Measurements from ENCODE around the gene OSTN. TPM values are rescaled to one million over a fixed set of nuclear protein-coding genes. Genes with fewer than 3 reads are reported as not detected.

Gene OSTN
- total and polyA plus RNA-seq, 9 donors = 0.02 to 0.43 (median 0.27) TPM; not detected in 5

DNA sequence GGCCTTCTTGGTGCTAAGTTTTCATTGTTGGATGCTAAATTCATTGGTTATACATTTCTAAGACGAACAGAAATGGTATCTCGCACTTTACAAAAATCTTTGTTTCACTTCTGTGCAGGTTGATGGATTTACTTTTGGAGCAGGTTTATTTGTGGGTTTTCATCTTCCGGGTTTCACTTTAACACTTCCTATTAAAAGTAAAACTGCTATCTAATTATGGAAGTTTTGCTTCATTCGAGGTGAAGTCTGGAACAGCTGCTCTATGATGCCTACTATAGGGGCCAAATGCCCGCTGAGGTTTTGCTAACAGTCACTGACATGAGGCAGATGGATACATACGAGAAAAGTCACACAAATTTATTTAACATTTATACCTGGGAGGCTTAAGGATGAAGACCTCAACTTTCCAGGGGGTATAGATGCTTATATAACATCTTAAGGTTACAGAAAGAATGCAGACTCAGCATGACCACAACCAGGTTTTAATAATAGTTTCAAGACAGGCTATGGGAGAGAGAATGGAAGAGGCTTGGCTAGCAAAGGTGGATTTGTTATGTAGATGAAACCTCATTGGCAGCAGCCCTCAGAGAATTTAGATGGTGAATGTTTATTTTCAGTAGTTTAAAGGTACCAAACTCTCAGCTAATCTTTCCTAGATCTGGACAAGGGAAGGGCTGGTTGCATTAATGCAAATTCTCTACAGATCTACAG lies 54.2 kb downstream of the OSTN start:
- no peak overlapping the region for H3K27ac ChIP-seq
- WGBS, 3 donors = 84 to 91% (median 85%) methylated on average over 6 of the region's 6 CpGs
- no peaks in the 10 kb centered on the region for H3K9me3 ChIP-seq
- H3K36me3 ChIP-seq = no peaks in the 10 kb centered on the region
- TF ChIP-seq, protein P1, sequence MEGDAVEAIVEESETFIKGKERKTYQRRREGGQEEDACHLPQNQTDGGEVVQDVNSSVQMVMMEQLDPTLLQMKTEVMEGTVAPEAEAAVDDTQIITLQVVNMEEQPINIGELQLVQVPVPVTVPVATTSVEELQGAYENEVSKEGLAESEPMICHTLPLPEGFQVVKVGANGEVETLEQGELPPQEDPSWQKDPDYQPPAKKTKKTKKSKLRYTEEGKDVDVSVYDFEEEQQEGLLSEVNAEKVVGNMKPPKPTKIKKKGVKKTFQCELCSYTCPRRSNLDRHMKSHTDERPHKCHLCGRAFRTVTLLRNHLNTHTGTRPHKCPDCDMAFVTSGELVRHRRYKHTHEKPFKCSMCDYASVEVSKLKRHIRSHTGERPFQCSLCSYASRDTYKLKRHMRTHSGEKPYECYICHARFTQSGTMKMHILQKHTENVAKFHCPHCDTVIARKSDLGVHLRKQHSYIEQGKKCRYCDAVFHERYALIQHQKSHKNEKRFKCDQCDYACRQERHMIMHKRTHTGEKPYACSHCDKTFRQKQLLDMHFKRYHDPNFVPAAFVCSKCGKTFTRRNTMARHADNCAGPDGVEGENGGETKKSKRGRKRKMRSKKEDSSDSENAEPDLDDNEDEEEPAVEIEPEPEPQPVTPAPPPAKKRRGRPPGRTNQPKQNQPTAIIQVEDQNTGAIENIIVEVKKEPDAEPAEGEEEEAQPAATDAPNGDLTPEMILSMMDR (IDR thresholded peaks at IDR 0.05) = no peak
- H3K27me3 ChIP-seq = no peaks in the 10 kb centered on the region
- DNase-seq = no peak
- H3K4me1 ChIP-seq (ENCODE audit: insufficient read depth) = no peaks in the 10 kb centered on the region
- no peak overlapping the region for H3K4me3 ChIP-seq
- intact Hi-C loops (cut with DNase I) = no loop called here

DNA sequence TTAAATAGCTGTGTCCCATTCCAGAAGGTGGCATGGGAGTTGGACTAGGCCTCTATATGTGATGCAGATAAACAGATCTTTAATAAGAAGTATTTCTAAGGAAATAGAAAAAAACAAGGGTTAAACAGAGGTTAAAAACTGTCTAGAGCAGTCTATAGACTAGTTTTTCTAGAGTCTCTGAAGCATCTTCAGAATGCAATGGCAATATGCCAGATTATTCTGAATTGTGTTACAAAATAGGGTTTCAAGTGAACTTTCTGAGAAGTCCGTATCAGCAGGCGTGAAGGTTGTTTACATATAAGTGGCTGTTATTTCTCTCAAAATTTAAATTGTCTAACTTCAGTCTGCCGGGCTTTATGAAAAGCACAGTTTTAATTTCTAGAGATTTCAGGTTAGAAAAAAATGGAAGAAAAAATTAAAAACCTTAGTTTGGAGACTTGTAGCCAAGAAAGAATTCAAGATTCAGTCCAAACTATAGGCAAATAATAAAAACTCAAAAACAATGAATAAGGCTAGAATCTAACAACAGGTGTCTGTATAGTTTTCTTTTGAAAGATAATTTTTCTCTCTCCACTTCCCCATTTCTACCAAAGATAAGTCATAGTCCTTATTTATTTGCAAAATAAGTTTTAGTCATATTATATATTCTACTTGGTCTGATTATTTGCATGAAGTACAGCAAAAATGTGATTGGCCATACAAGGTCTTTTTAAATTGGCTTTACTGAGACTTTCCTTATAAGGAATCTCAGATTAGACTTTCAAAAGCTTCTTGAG lies 55.2 kb downstream of the OSTN start:
- Histone ChIP-seq H3K27me3 (no peaks in the 10 kb centered on the region), H3K4me3 (no peak overlapping the region), H3K4me1 (ENCODE audit: insufficient read depth) (no peaks in the 10 kb centered on the region), H3K36me3 (no peaks in the 10 kb centered on the region), H3K27ac (no peak overlapping the region), H3K9me3 (no peaks in the 10 kb centered on the region)
- DNase-seq = no peak
- TF ChIP-seq POLR2A (IDR thresholded peaks at IDR 0.05) = no peak
- TF ChIP-seq EP300 (IDR thresholded peaks at IDR 0.05) = no peak
- TF ChIP-seq, protein P1 (IDR thresholded peaks at IDR 0.05) = no peak
- 23 to 74% (median 45%) methylated on average over 3 of the region's 3 CpGs for WGBS, 3 donors
- intact Hi-C loops (cut with DNase I) = no loop called here

DNA sequence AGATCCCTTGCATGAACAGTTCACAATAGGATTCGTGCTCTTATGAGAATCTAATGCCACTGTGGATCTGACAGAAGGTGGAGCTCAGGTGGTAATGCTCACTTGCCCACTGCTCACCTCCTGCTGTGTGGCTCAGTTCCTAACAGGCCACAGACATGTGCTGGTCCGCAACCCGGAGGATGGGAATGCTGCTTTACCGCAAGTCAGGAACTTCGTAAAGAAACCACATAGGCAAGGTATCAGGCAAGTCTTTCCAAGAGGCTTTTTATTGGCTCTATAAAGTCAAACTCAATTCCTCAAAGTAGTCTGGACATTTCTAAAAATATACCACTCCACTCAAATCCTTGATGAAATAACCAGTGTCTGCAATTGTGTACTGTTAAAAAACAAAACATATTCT lies 56.1 kb downstream of the OSTN start:
- intact Hi-C loops (cut with DNase I) = no loop called here

DNA sequence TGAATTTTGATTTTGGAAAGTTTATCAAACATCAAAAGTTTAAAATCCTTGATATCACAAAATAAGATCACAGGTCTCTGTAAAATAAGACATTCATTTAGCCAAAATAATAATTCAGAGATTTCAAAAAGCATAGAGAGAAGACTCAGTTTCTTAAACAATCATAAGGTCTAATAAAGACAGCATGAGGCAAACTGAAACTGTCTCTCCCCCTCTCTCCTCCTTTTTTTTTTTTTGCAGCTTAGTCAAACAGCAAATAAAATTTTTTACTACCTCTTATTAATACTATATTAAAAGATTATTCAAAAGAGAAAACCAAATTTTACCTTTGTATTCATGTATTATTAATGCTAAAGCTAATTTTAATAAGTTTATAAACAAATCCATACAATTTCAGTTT lies 57.4 kb downstream of the OSTN start:
- H3K27me3 ChIP-seq = no peaks in the 10 kb centered on the region
- no peaks in the 10 kb centered on the region for H3K36me3 ChIP-seq
- no peaks in the 10 kb centered on the region for H3K9me3 ChIP-seq
- no peaks in the 10 kb centered on the region for H3K4me1 ChIP-seq (ENCODE audit: insufficient read depth)
- H3K4me3 ChIP-seq = no peak overlapping the region
- DNase-seq = no peak
- intact Hi-C loops (cut with DNase I) = no loop called here
- no peak for TF ChIP-seq EP300 (IDR thresholded peaks at IDR 0.05)
- TF ChIP-seq, protein P1 (IDR thresholded peaks at IDR 0.05) = no peak
- no peak for TF ChIP-seq POLR2A (IDR thresholded peaks at IDR 0.05)
- H3K27ac ChIP-seq = no peak overlapping the region

More for the DNA sequence above, 56.1 kb downstream of the OSTN start:
- Histone ChIP-seq H3K9me3 (no peaks in the 10 kb centered on the region), H3K36me3 (no peaks in the 10 kb centered on the region), H3K4me1 (ENCODE audit: insufficient read depth) (no peaks in the 10 kb centered on the region), H3K27me3 (no peaks in the 10 kb centered on the region), H3K4me3 (no peak overlapping the region), H3K27ac (no peak overlapping the region)
- TF ChIP-seq, protein P1 (IDR thresholded peaks at IDR 0.05) = no peak
- TF ChIP-seq EP300 (IDR thresholded peaks at IDR 0.05) (no peak), POLR2A (IDR thresholded peaks at IDR 0.05) (no peak)
- 70 to 97% (median 91%) methylated on average over 5 of the region's 5 CpGs for WGBS, 3 donors
- DNase-seq = no peak

Measured in ovary (tissue), 9 donors.